ENCODE measurements around the gene SURF1.

Gene SURF1

DNA sequence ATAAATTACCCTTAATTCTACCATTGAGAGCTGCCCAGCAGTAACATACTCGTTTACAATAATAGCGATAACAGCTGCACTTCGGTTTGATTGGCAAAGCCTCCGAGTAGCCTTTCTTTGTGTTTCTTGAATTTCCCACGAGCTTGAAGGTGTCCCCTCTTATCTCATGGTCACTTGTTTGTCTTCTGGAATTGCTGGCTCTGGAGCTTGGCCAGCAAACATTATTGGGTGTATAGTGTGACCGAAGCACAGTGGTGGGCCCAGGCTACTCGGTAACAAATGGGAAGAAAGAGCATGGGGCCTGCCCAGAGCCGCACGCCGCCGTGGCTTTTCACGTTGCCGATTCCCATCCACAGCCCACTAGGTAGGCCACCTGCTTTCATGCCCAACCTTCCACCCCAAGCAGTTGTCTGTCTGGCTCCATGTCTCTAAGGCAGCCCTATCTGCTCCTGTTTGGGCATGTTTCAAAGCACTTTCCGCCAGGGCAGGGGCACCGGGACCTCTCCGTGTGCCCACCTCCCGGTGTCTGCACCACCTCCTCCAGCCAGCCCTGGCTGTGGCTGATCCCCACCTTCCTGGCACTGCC, 28.5 kb upstream of the SURF1 start:
- in situ Hi-C loops (cut with HindIII; ENCODE audit: low sequenced_read_pairs) = no loop called here

DNA sequence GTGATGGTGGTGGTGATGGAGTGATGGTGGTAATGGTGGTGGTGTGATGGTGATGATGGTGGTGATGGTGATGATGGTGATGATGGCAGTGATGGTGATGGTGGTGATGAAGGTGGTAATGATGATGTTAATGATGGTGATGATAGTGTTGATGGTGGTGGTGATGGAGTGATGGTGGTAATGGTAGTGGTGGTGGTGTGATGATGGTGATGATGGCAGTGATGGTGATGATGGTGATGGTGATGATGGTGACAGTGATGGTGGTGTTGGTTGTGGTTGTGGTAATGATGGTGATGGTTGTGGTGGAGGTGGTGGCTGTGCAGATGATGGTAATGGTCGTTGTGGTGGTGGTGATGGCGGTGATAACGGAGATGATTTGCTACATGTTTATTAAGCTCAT, 27.2 kb upstream of the SURF1 start:
- in situ Hi-C loops (cut with HindIII; ENCODE audit: low sequenced_read_pairs) = no loop called here

DNA sequence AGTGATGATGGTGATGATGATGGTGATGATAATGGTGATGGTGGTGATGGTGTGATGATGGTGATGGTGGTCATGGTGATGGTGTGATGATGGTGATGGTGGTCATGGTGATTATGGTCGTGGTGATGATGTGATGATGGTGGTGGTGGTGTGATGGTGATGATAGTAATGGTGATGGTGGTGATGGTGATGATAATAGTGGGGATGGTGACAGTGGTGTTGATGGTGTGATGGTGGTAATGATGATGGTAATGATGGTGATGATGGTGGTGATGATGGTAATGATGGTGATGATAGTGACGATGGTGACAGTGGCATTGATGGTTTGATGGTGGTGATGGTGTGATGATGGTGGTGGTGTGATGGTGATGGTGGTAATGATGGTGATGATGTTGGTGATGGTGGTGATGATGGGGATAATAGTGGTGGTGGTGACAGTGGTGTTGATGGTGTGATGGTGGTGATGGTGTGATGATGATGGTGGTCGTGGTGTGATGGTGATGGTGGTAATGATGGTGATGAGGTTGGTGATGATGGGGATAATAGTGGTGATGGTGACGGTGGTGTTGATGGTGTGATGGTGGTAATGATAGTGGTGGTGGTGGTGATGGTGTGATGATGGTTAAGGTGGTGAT, 26.3 kb upstream of the SURF1 start:
- in situ Hi-C loops (cut with HindIII; ENCODE audit: low sequenced_read_pairs) = no loop called here

DNA sequence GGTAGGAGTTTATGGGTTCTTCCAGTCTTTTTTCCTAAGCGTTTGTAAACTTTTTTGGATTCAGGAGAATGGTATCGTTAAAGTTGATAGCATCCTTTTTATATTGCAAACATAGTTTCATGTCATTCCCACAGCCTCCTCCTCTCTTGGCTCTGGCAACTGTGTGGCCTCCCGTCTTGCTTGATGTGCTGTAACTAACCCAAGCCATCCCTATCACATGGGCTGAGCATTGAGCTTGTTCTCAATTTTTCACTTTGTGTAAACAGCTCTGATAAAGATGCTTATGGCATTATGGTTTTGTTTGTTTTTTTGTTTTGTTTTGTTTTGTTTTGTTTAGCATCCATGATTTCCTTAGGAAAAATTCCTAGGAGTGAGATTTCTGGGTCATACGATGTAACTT, 24.4 kb upstream of the SURF1 start:
- in situ Hi-C loops (cut with HindIII; ENCODE audit: low sequenced_read_pairs) = no loop called here

DNA sequence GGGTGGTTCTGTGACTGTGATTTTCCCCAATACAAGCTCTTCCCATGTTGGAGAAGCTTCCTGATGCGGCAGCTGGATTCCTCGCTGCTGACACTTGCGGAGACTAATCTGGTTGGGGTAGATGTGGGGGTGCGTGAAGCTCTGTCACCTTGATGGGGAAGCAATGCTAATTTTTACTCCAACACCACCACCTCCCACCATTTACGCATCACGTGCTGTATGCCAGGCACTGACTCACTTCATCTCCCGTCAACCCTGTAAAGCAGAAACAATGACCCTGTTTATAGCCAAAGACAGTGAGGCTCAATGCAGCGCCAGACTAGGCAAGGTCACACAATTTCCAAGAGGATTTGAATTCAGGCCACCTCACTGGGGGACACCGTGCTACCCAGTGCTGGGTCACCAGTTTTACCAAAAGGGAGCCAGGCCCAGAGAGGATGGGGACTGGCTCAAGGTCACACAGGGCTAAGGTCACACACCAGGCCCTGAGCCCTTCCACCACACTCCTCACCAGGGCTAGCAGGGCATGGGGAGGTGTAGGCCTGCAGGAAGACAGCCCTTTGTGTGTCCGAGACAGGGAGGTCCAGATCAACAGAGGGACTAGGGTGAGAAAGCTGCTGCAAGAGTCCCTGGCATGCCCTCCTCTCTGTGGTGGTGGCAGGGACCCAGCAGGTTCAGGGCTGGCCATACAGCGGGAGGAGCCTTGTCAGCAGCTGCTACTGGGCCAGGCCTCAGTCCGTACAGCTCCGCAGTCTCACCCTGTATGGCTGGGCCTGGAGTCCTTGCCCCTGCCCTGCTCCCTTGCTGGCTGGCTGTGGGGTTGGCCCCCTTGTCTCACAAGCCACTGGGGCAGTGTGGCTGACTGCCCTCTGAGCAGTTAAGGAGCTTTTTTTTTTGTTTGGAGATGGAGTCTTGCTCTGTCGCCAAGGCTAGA, 23.1 kb upstream of the SURF1 start:
- in situ Hi-C loops (cut with HindIII; ENCODE audit: low sequenced_read_pairs) = loop anchor here (5.0 to 10.0 kb wide), 3 partner anchors 38 to 355 kb away; partner anchors contain the start of gene REXO4

DNA sequence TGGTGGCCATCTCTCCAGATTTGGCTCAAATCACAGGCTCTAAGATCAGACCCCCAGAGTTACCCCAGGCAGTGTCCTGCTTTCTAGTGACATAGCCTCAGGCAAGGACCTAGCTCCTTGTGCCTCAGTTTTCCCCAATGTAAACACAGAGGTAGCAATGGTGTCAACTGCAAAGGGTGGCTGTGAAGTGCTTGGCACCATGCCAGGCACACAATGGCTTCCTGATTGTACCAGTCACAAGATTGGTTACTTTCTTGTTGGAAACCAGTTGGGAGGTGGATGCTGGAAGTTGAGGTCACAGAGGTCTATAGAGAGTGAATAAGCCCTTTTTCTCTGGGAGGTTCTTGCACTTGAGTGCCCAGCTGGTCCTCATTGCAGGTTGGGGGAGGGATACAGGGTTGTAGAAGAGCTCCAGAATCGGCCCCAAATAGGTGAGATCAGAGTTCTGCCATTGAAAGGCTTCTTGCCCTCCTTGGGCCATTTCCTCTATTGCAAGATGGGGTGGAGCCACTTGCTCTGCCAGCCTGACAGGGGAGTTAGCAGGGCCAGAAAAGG, 22.2 kb upstream of the SURF1 start:
- in situ Hi-C loops (cut with HindIII; ENCODE audit: low sequenced_read_pairs) = loop anchor here (5.0 to 10.0 kb wide), 3 partner anchors 39 to 354 kb away; partner anchors contain the start of gene REXO4

DNA sequence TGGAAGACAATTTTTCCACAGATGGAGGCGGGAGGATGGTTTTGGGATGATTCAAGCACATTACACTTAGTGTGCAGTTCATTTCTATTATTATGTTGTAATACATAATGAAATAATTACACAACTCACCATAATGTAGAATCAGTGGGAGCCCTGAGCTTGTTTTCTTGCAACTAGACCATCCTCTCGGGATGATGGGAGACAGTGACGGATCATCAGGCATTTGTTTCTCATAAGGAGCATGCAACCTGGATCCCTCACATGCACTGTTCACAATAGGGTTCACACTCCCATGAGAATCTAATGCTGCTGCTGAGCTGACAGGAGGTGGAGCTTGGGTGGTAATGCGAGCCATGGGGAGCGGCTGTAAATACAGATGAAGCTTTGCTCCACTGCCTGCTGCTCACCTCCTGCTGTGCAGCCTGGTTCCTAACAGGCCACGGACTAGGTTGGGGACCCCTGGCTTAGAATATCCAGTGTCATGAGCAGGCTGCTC, 21.5 kb upstream of the SURF1 start:
- in situ Hi-C loops (cut with HindIII; ENCODE audit: low sequenced_read_pairs) = loop anchor here (5.0 to 10.0 kb wide), 3 partner anchors 40 to 353 kb away; partner anchors contain the start of gene REXO4

DNA sequence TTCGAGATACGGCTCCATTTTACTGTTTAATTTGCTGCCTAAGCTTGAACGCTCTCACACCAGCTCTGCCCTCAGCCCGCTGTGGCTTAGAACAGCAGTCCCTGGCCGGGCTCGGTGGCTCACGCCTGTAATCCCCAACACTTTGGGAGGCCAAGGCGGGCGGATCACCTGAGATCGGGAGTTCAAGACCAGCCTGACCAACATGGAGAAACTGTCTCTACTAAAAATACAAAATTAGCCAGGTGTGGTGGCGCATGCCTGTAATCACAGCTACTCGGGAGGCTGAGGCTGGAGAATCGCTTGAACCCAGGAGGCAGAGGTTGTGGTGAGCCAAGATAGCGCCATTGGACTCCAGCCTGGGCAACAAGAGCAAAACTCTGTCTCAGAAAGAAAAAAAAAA, 21.0 kb upstream of the SURF1 start:
- in situ Hi-C loops (cut with HindIII; ENCODE audit: low sequenced_read_pairs) = loop anchor here (5.0 to 10.0 kb wide), 3 partner anchors 40 to 352 kb away; partner anchors contain the start of gene REXO4

DNA sequence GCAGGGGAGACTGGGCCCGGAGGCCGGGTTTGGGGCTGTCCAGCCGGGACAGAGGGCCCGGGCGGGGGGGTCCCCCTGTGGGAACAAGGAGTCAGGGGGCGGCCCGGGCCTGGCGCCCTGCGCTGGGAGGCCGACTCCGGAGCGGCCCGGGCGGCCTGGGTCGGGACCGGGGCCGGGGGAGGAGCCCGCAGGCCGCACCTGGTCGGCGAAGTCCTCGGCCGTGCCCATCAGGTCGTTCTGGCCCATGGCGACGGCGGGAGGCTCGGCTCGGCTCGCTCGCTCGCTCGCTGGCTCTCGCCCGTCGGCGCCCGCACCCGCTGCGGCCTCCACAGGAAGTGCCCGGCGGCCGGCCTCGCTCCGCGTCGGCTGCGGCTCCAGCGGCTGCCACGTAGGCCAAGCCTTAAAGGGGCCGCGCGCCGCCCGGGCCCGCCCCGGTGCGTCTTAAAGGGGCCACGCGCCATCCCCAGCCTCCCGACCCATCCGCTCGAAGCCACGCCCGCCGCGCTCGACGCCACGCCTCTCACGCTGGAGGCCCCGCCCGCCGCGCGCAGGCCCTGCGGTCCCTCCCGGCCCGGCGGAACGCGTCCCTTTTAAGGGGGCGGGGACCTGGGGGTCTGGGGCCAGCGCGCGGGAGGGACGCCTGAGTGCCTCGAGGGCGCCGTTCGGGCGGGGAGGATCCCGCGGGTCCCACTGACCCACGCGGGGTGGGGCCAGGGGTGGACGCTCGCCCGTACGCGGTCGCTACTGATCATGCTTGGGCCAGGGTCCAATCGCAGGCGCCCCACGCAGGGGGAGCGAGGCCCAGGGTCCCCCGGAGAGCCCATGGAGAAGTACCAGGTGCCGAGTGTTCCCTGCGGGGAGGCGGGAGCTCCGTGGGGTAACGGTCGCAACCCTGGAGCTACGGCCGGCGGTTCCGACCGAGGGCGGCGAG, 19.7 kb upstream of the SURF1 start, which contains the start of the genes STKLD1 and SURF4:
TSS of gene STKLD1 (plus strand) at position 643 of the 931 bp plus-strand sequence. CDS start at position 751, 108 bp downstream.
TSS of gene SURF4 (minus strand) at position 337 of the 931 bp plus-strand sequence. CDS start at position 246, 91 bp downstream.
- in situ Hi-C loops (cut with HindIII; ENCODE audit: low sequenced_read_pairs) = loop anchor here (5.0 to 10.0 kb wide), 3 partner anchors 41 to 351 kb away; partner anchors contain the start of gene REXO4

DNA sequence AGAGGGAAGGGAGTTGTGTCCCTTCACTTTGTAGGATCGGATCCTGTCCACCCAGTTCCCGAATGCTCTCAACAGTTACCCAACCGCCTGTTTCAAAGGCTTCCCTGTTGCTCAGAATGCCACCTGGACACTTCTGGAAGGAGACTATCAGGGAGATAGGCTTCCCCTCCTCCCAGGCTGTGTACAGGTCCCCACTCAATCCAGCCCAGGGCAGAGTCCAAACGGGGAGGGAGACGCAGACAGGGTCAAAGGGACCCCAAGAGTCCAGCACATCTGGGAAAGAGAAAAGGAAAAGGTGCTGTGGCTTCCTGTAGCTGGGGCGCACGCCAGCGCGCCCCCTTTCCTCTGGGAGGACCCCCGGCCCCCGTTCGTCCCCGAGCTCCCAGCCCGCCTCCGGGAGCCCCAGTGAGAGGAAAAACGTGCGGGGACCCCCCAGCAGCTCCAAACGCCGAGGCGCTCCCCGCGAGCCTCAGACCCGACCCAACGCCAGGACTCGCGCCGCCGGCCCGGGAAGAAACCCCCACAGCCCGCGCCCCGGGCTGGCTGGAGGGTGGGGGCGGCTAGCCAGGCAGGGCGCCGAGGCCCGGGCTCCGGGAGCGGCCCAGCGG, 18.9 kb upstream of the SURF1 start:
- in situ Hi-C loops (cut with HindIII; ENCODE audit: low sequenced_read_pairs) = loop anchor here (5.0 to 10.0 kb wide), 3 partner anchors 42 to 350 kb away; partner anchors contain the start of gene REXO4

DNA sequence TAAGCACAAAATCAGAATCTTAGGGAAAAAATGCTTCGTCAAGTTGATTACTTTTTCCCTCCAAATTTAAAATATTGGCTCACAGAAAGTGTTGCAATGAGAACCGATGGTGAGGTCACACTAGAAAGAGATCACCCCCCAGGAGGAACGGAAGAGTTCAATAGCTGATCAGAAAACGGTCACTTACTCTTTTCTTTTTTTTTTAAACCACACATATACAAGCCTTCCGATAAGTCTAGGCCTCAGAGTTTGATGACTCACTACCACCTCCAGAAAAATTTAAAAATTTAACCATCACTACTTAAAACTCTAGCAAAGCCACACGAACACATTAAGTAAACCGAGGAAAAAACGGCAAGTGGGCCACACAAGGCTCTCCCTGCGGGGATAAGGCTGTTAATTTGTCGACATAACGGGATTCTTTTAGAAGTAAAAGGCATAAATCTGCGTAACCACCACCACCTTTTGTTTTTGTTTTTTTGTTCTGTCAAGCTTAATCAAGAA, 18.4 kb upstream of the SURF1 start:
- in situ Hi-C loops (cut with HindIII; ENCODE audit: low sequenced_read_pairs) = loop anchor here (5.0 to 10.0 kb wide), 3 partner anchors 43 to 350 kb away; partner anchors contain the start of gene REXO4

DNA sequence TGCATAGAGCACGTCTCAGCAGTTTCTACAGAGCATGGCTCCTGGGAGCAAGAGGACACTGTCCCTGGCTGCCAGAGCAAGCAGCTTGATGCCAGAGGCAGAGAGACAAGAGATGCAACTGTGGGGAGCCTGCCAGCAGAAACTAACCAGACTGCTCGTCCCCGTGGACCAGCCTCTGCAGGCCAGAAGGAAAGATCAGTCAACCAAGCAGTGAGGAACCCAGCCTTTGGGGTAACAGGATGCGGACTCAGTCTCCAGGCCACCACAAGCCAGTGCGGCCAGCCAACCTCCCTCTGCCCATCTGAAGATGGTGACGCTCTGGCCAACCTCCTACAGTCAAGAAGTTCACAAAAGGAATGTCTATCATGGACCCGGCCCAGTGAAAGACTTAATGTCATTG, 15.9 kb upstream of the SURF1 start:
- in situ Hi-C loops (cut with HindIII; ENCODE audit: low sequenced_read_pairs) = loop anchor here (10.0 kb wide), 2 partner anchors 123 to 347 kb away; no protein-coding TSS in a partner anchor

DNA sequence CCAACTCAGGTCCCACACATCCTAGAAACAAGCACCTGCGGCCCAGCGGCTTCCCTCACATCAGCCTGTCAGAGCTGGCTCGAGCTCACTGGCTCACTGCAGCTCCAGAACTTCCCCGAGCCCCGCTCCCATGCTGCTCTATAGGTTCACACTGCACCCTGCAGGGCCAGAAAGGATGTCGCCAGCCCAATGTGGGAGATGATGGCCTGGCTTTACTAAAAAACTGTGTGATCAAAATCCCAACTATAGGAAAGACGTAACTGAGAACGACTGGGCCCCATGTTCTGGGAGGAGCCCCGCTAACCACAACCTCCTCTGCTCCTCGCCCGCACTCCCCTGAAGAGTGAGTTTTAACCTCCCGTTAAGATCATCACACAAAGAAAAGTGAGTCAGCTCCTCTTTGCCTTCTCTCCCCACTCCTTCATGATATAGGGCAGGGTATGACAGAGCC, 15.0 kb upstream of the SURF1 start:
- in situ Hi-C loops (cut with HindIII; ENCODE audit: low sequenced_read_pairs) = loop anchor here (10.0 kb wide), 2 partner anchors 124 to 346 kb away; no protein-coding TSS in a partner anchor

DNA sequence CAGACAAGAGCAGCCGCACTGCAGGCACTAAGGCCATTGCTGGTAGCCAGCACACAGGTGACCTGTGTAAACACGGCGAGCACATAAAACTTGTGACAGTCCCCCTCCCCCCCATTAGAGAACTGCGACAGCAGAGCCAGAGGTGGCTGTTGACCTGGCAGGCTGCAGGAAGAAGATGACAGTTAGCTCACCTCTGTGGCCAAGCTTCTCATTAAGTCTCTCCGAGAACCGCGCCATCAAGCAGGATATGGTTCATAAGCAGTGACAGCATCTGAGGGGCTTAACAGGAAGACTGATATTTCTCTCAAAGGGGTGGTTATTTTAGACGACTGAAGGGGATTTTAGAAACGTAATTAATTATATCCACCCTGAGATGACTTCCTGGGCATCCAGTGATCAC, 14.4 kb upstream of the SURF1 start:
- in situ Hi-C loops (cut with HindIII; ENCODE audit: low sequenced_read_pairs) = loop anchor here (10.0 kb wide), 2 partner anchors 124 to 346 kb away; no protein-coding TSS in a partner anchor

DNA sequence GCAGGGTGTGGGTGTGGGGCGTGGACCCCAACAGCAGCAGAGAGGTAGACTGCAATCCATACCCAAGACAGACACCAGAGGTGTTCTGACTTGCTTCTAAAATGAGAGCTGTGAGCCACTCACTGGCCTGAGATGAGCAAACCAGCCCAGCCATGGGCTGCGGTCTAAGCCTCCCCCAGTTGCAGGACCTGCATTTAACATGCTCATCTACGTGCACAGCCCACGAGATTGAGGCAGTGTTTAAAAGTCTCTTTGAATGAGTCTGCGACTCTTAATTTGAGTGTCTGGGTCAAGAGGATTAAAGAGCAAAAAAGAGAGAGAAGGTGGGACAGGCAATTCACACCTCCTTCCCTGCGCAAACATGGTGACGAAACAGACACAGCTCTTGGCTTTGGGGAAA, 13.6 kb upstream of the SURF1 start:
- in situ Hi-C loops (cut with HindIII; ENCODE audit: low sequenced_read_pairs) = loop anchor here (10.0 kb wide), 2 partner anchors 125 to 345 kb away; no protein-coding TSS in a partner anchor

DNA sequence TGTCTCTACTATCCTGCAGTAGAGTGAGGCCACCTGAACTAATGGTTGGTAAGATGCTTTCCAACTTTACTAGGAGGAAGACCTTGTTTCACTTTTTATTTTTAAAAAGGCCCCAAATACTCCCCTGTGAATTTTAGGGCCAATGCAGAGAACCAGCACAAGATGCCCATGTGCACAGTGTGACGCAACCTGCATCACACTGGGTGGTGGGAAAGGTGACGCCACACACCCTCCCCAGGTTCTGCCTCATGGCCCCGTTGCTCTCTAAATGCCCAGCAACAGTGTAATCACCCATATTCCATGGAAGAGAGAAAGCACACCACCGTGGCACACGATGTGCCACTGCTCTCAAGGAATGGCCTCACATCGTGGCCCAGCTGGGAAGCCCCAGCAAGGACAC, 13.1 kb upstream of the SURF1 start:
- in situ Hi-C loops (cut with HindIII; ENCODE audit: low sequenced_read_pairs) = no loop called here

DNA sequence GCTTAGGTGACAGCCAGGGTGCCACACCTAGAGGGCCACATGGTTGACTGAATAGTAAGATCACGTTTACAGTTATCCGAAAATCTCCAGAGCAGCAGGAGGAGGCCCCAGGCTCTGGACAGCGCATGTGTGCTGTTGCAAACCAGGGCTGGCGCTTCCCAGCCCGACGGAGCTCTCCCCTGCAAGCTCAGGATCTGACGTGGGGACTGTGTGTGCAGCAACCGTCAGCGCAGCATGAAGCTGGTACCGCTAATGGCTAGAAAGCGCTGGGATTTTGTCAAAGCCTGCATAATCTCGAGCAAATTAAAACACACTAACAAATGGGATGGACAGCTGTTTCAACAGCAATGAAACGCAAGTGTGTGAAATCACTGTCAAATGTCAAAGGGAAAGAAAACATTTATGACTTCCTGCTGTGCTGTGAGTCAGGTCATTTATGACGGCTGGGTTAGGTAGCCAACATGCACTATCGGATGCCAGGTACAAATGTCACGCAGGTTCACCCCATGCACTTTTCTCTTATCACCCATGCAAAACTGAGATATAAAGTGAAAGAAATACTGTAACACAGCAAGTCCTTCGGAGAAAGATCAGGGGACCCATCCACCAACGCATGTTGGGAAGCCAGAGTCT, 12.1 kb upstream of the SURF1 start:
- in situ Hi-C loops (cut with HindIII; ENCODE audit: low sequenced_read_pairs) = no loop called here

DNA sequence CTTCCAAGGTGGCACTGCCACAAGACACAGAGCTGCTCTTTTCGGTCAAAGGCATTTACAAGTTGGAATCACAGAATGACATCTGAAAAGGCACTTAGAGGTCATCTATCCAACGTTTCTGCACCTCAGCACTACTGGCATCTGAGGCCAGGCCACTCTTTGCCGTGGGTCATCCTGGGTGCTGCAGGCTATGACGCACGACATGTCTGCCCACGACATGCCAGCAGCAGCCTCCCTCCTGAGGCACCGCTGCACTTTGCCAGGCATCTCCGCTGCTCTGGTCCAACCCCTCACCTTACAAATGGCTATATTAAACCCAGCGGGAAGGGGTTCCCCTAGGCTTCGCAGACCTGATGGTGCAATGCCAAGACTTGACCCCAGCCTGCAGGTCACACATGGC, 11.5 kb upstream of the SURF1 start:
- in situ Hi-C loops (cut with HindIII; ENCODE audit: low sequenced_read_pairs) = no loop called here
